ENCODE data around the gene ARHGEF3.

Gene ARHGEF3

DNA sequence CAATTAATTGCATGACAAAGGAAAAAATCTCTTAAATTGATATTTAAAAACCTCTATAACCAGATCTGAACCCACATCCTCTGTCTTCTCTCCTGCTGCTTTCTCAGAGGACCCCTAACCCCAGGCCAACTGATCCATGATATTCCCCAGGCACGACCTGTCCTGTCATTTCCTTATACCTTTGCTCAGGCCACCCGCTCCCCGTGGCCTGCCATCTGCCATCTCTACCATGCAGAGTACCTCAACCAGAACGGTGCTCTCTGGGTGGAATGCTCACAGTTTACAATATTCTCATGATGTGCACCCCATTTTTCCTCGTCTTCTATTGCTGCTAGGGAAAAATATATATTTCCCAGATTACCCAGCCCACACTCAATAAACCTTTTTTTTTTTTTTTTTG is 57.7 kb downstream of the ARHGEF3 start:
- DNase-seq (ENCODE audit: low spot score), result no peak
- TF ChIP-seq, protein P1, sequence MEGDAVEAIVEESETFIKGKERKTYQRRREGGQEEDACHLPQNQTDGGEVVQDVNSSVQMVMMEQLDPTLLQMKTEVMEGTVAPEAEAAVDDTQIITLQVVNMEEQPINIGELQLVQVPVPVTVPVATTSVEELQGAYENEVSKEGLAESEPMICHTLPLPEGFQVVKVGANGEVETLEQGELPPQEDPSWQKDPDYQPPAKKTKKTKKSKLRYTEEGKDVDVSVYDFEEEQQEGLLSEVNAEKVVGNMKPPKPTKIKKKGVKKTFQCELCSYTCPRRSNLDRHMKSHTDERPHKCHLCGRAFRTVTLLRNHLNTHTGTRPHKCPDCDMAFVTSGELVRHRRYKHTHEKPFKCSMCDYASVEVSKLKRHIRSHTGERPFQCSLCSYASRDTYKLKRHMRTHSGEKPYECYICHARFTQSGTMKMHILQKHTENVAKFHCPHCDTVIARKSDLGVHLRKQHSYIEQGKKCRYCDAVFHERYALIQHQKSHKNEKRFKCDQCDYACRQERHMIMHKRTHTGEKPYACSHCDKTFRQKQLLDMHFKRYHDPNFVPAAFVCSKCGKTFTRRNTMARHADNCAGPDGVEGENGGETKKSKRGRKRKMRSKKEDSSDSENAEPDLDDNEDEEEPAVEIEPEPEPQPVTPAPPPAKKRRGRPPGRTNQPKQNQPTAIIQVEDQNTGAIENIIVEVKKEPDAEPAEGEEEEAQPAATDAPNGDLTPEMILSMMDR (IDR thresholded peaks at IDR 0.05; ENCODE audit: borderline replicate concordance, control extremely low read depth, extremely low read depth, insufficient read depth, missing control alignments), result no peak
- in situ Hi-C loops (cut with MboI; ENCODE audit: low sequenced_read_pairs, unreplicated experiment), result no loop called here

GRCh38 chr3:56742887-56743286 is 58.9 kb downstream of the ARHGEF3 start:
- TF ChIP-seq, protein P1 (IDR thresholded peaks at IDR 0.05; ENCODE audit: borderline replicate concordance, control extremely low read depth, extremely low read depth, insufficient read depth, missing control alignments), result no peak
- in situ Hi-C loops (cut with MboI; ENCODE audit: low sequenced_read_pairs, unreplicated experiment), result no loop called here
- DNase-seq (ENCODE audit: low spot score), result no peak

- TF ChIP-seq, protein P1 (IDR thresholded peaks at IDR 0.05; ENCODE audit: borderline replicate concordance, control extremely low read depth, extremely low read depth, insufficient read depth, missing control alignments), result no peak
- in situ Hi-C loops (cut with MboI; ENCODE audit: low sequenced_read_pairs, unreplicated experiment), result no loop called here
- DNase-seq (ENCODE audit: low spot score), result no peak
These were observed 62.7 kb downstream of the ARHGEF3 start for GRCh38 chr3:56739036-56739435.

- in situ Hi-C loops (cut with MboI; ENCODE audit: low sequenced_read_pairs, unreplicated experiment), result no loop called here
These were observed 64.7 kb downstream of the ARHGEF3 start for GRCh38 chr3:56737006-56737405.

DNA sequence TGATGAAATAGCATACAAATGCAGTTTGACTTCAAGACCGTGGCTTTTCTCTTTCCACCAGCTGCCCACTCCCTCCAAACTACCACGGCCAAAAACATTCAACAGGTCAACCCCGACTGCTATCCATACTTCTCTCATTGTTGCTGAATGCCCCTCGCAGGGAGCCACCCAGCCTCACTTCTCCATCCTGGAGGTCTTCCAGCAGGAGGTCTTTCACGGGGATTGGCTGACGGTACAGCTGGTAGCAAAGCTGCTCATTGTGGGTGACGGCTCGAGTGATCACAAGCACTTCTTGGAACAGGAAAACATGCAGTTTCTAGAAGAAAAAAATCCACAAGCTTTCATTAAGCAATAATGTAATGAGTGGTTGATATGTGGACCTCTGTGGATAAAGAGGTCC is 69.6 kb downstream of the ARHGEF3 start:
- no peak for DNase-seq (ENCODE audit: low spot score)
- in situ Hi-C loops (cut with MboI; ENCODE audit: low sequenced_read_pairs, unreplicated experiment), result no loop called here
- TF ChIP-seq, protein P1 (IDR thresholded peaks at IDR 0.05; ENCODE audit: borderline replicate concordance, control extremely low read depth, extremely low read depth, insufficient read depth, missing control alignments), result no peak

More at GRCh38 chr3:56737006-56737405, 64.7 kb downstream of the ARHGEF3 start:
- TF ChIP-seq, protein P1 (IDR thresholded peaks at IDR 0.05; ENCODE audit: borderline replicate concordance, control extremely low read depth, extremely low read depth, insufficient read depth, missing control alignments), result no peak
- no peak for DNase-seq (ENCODE audit: low spot score)

GRCh38 chr3:56725175-56725574 is 76.6 kb downstream of the ARHGEF3 start:
- peak; percentile 72 for DNase-seq (ENCODE audit: low spot score)
- in situ Hi-C loops (cut with MboI; ENCODE audit: low sequenced_read_pairs, unreplicated experiment), result no loop called here
- TF ChIP-seq, protein P1 (IDR thresholded peaks at IDR 0.05; ENCODE audit: borderline replicate concordance, control extremely low read depth, extremely low read depth, insufficient read depth, missing control alignments), result no peak

GRCh38 chr3:56724676-56725075 is 77.1 kb downstream of the ARHGEF3 start:
- in situ Hi-C loops (cut with MboI; ENCODE audit: low sequenced_read_pairs, unreplicated experiment), result no loop called here
- no peak for DNase-seq (ENCODE audit: low spot score)
- TF ChIP-seq, protein P1 (IDR thresholded peaks at IDR 0.05; ENCODE audit: borderline replicate concordance, control extremely low read depth, extremely low read depth, insufficient read depth, missing control alignments), result no peak
